HepG2 (cell line): ENCODE results near the gene ENO3. TPM values are rescaled to one million over a fixed set of nuclear protein-coding genes. Genes with fewer than 3 reads are reported as not detected.
A peak's percentile ranks its signal among the peaks of the same experiment; 100 is the strongest.

ENCODE experiments used
- ATAC-seq: fragments of 200-7000 bp; cut with Tn5 transposase; 3 replicates; pipeline ENCODE4 v1.9.1; 2020; ENCODE audit warnings: mild to moderate bottlenecking, moderate library complexity
- BruUV-seq: library from RNA; stranded (reverse); fragments of 400-500 nt; replicated peaks from 2 replicates; lab custom pipeline; 2021; lab: Mats Ljungman, UMichigan
- CTCF ChIA-PET: fragments of 300-600 bp; formaldehyde crosslinking; extraction: SDS; loops from one replicate; lab custom pipeline; 2021; ENCODE audit warnings: low total read pairs, inconsistent platforms, low intra/inter-chr PET ratio; lab: Yijun Ruan, JAX
- POLR2A ChIA-PET: fragments of 350-600 bp; sonication (Branson Sonifier 250); formaldehyde crosslinking; loops from one replicate; lab custom pipeline; 2020; ENCODE audit warnings: antibody characterized with exemption, inconsistent platforms; lab: Yijun Ruan, JAX
- DNase-seq: peaks from one replicate; pipeline ENCODE4 v3.0.0-alpha.2; 2015; ENCODE audit warnings: low spot score
- FAIRE-seq: peaks from 3 replicates; lab custom pipeline; 2011; peaks lifted over from hg19 to GRCh38; lab: Jason Lieb, UNC
- H2AFZ ChIP-seq: one replicate; pipeline ENCODE4 v1.6.1; 2011; ENCODE audit warnings: low read length, inconsistent platforms
- H3K27ac ChIP-seq: fragments of 300-600 bp; 3 replicates; pipeline ENCODE4 v1.8.0; 2011; ENCODE audit warnings: mixed run types, mild to moderate bottlenecking, mixed read lengths, low read length, inconsistent platforms; ENCODE audit not compliant: insufficient read depth; ENCODE audit errors: extremely low read length
- H3K27me3 ChIP-seq, 2 experiments: fragments of 200-600 bp in 1 of 2; 2 replicates in 1 of 2; 3 replicates in 1 of 2; pipeline versions ENCODE4 v1.6.0 to v1.8.0; 2011; ENCODE audit warnings: low read length in 2 of 2, mild to moderate bottlenecking in 2 of 2, moderate library complexity in 2 of 2, inconsistent platforms in 1 of 2; ENCODE audit not compliant: insufficient read depth in 2 of 2, control insufficient read depth in 1 of 2
- H3K36me3 ChIP-seq, 2 experiments: fragments of 200-600 bp in 1 of 2; replicated peaks in 1 of 2; 2 replicates in 1 of 2; 3 replicates in 1 of 2; pipeline versions ENCODE4 v1.5.1 to v1.8.0; 2011; ENCODE audit warnings: low read length in 2 of 2, inconsistent platforms in 1 of 2; ENCODE audit not compliant: insufficient read depth in 2 of 2, control insufficient read depth in 1 of 2
- H3K4me1 ChIP-seq: 2 replicates; pipeline ENCODE4 v1.5.1; 2012; ENCODE audit warnings: low read length, inconsistent platforms; ENCODE audit not compliant: insufficient read depth
- H3K4me2 ChIP-seq: 2 replicates; pipeline ENCODE4 v1.6.0; 2011; ENCODE audit warnings: low read depth, low read length, inconsistent platforms
- H3K4me3 ChIP-seq, 3 experiments: fragments of 200-600 bp in 1 of 3; sonication (generic), shearing (Covaris generic) in 1 of 3; replicated peaks in 1 of 3; 2 replicates each; pipeline ENCODE4 v1.5.1; 2011 to 2016; ENCODE audit warnings: low read length in 3 of 3, inconsistent platforms in 2 of 3, low read depth in 2 of 3, mild to moderate bottlenecking in 2 of 3, control low read depth in 1 of 3, mixed read lengths in 1 of 3; ENCODE audit not compliant: insufficient read depth in 1 of 3
- H3K79me2 ChIP-seq: one replicate; pipeline ENCODE4 v1.6.1; 2011; ENCODE audit warnings: low read length, inconsistent platforms; ENCODE audit not compliant: insufficient read depth
- H3K9ac ChIP-seq: 2 replicates; pipeline ENCODE4 v1.6.0; 2011; ENCODE audit warnings: mild to moderate bottlenecking, low read depth, low read length, inconsistent platforms; ENCODE audit not compliant: insufficient read depth
- H3K9me3 ChIP-seq: 2 replicates; pipeline ENCODE4 v1.5.1; 2012; ENCODE audit warnings: mild to moderate bottlenecking, low read length
- H4K20me1 ChIP-seq: 2 replicates; pipeline ENCODE4 v1.6.0; 2011; ENCODE audit warnings: inconsistent platforms, mild to moderate bottlenecking, low read length, moderate library complexity; ENCODE audit not compliant: insufficient read depth
- AGO1 ChIP-seq: fragments of 200-400 bp; formaldehyde crosslinking; IDR thresholded peaks from 2 replicates; pipeline ENCODE4 v1.6.1; 2017; ENCODE audit warnings: mild to moderate bottlenecking, low read depth, low read length, moderate library complexity; ENCODE audit not compliant: poor library complexity, severe bottlenecking
- GABPA ChIP-seq, 2 experiments: IDR thresholded peaks; 2 replicates each; pipeline ENCODE4 v1.6.1; 2011 to 2016; ENCODE audit warnings: low read depth in 2 of 2, low read length in 1 of 2, missing biosample characterization in 1 of 2, missing genetic modification characterization in 1 of 2
- HCFC1 ChIP-seq: fragments of 150-350 bp; IDR thresholded peaks from 2 replicates; pipeline ENCODE4 v1.6.1; 2014; ENCODE audit warnings: low read depth, low read length
- MAFK ChIP-seq, 2 experiments: IDR thresholded peaks in 1 of 2; conservative IDR thresholded peaks in 1 of 2; 2 replicates each; pipeline ENCODE4 v1.6.1; 2011; ENCODE audit warnings: improper control_type of control experiment in 2 of 2, low read length in 2 of 2
- MTA1 ChIP-seq: sonication (generic); formaldehyde crosslinking; IDR thresholded peaks from 2 replicates; pipeline ENCODE4 v1.4.0; 2020; ENCODE audit warnings: missing genetic modification reagents, mild to moderate bottlenecking, borderline replicate concordance
- MXD4 ChIP-seq: IDR thresholded peaks from 2 replicates; pipeline ENCODE4 v1.6.1; 2016; ENCODE audit warnings: mild to moderate bottlenecking, missing biosample characterization, missing genetic modification reagents
- RBM22 ChIP-seq: fragments of 200-400 bp; formaldehyde crosslinking; optimal IDR thresholded peaks from 2 replicates; pipeline ENCODE3; 2017; ENCODE audit warnings: mild to moderate bottlenecking, low read length, moderate library complexity
- TEAD3 ChIP-seq: optimal IDR thresholded peaks from 2 replicates; pipeline ENCODE3; 2016; ENCODE audit warnings: borderline replicate concordance
- THAP11 ChIP-seq: IDR thresholded peaks from 2 replicates; pipeline ENCODE4 v1.6.1; 2016; ENCODE audit warnings: missing biosample characterization, missing genetic modification reagents
- ZBTB3 ChIP-seq: sonication (generic); formaldehyde crosslinking; IDR thresholded peaks from 2 replicates; pipeline ENCODE4 v1.4.0; 2020; ENCODE audit warnings: low read depth, mild to moderate bottlenecking, moderate library complexity, missing genetic modification reagents, borderline replicate concordance
- ZNF781 ChIP-seq: sonication (generic); formaldehyde crosslinking; IDR thresholded peaks from 2 replicates; pipeline ENCODE4 v1.5.1; 2020; ENCODE audit warnings: borderline replicate concordance, mild to moderate bottlenecking, missing genetic modification reagents; ENCODE audit errors: not compliant biosample characterization
- WGBS: methylation state at CpG from one replicate; pipeline ENCODE4 v1.1.6; 2017; ENCODE audit warnings: low lambda C conversion rate; 5-methylcytosine and 5-hydroxymethylcytosine counted together
- in situ Hi-C: cut with HindIII; loops from 2 replicates; pipeline ENCODE4 v1.10.0; 2017; ENCODE audit warnings: low pct_unique_long_range_greater_than_20kb; ENCODE audit not compliant: extremely low pct_ligation_motif_present
- intact Hi-C: fragments of 100-400 bp; cut with micrococcal nuclease; formaldehyde crosslinking; loops from one replicate; pipeline ENCODE4 v1.10.0; 2022; ENCODE audit not compliant: unreplicated experiment
- polyA plus RNA-seq, 8 experiments: library from polyadenylated mRNA; depleted of rRNA in 3 of 8; stranded (reverse) in 7 of 8; unstranded in 1 of 8; fragments of >200 nt; fragmentation: Illumina TruSeq in 4 of 8; extraction: Trizol in 4 of 8; gene quantifications; 2 replicates each; pipeline versions ENCODE4 v1.2.1 to v1.2.3, GENCODE V29; 2011 to 2016; ENCODE audit warnings: low read depth in 4 of 8, missing spikeins in 1 of 8, mixed read lengths in 1 of 8; ENCODE audit not compliant: insufficient read depth in 1 of 8
- total RNA-seq, 5 experiments: library from RNA; depleted of rRNA; stranded (reverse); fragments of >200 nt; fragmentation: Illumina TruSeq; extraction: Trizol; gene quantifications; 2 replicates each; pipeline ENCODE4 v1.2.3, GENCODE V29; 2016; ENCODE audit warnings: low read depth in 1 of 5
- TF ChIP-seq, protein P1 (sequence below): IDR thresholded peaks from 2 replicates; pipeline ENCODE4 v1.4.0; 2020; ENCODE audit warnings: mild to moderate bottlenecking, missing genetic modification reagents
- TF ChIP-seq, protein P2 (sequence below): sonication (generic); formaldehyde crosslinking; IDR thresholded peaks from 2 replicates; pipeline ENCODE4 v1.4.0; 2020; ENCODE audit warnings: missing genetic modification reagents
- TF ChIP-seq, protein P3 (sequence below): sonication (generic); formaldehyde crosslinking; IDR thresholded peaks from 2 replicates; pipeline ENCODE4 v1.8.0; 2022; ENCODE audit warnings: mild to moderate bottlenecking, missing genetic modification reagents, moderate library complexity

The ENO3 gene
- total and polyA plus RNA-seq, 2 of the 13 experiments (the other 11 are each of a cell fraction or from before 2014, with no cell fraction given), result 59.8 to 69.8 TPM

DNA sequence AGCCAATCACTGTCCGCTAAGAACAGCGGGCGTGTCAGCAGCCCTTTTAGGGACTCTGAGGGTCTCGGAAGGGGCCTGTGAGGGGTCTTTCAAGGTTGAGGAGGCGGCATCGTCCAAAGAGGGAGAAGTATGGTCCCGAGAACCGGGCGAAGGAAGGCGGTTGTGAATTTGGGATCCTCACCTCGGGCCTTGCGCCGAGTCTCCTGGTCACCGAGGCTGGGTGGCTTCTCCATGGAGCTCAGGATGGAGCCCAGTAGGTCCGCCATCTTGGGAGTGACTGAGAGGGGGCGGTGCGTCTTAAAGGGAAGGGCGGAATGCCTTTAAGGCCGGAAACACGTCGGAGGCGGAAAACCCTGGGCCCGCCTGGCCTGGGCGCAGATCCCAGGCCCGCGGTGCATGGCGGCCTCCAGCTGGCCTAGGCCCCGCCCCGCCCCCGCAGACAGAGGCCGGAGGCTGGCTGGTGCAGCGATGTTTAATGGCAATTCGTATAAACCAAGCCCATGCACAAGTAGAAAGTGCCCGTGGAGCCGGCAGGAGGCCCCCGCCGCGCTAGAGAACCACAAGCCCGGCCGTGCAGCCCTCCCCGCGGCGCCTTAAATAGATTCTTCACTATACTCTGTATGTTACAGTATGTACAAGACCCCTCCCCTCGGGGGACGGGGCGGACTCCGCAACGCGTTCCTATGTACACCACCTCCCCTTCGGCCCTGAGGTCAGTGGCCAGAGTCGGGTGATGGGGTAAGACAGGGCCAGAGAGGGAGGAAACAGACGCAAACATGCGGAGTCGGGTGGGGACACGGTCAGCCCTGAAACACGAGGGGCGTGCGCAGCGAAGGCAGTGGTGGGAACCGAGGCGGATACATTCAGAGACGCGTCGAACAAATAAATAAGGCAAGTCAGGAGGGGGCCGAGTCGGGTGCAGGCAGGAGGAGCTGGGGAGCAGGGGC lies 16.9 kb downstream of the ENO3 start, which contains the start of gene SPAG7:
SPAG7 (minus strand) TSS at position 279 of the 947 bp plus-strand sequence; CDS start at position 266, 13 bp downstream.
- H3K4me1 ChIP-seq, result peaks cover 31% of the 10 kb centered on the region
- peak within 1 kb of the TSS; percentile 94 for H3K4me2 ChIP-seq
- H3K9me3 ChIP-seq, result no peaks in the 10 kb centered on the region
- peak; percentile 90 for DNase-seq
- peaks cover 27% of the 10 kb centered on the region for H3K79me2 ChIP-seq
- intact Hi-C loops, result loop anchor here (1.0 to 10.0 kb wide), 3 partner anchors 18 to 253 kb away; partner anchors contain the start of gene ARRB2
- FAIRE-seq, result peak; percentile 34
- POLR2A ChIA-PET, result interaction anchor here (0.9 to 10.5 kb wide), 27 partner anchors 8 to 391 kb away, joined by 3 to 273 read pairs (median 5); partner anchors contain the start of genes ARRB2, CAMTA2, ENO3 and INCA1
- peak within 1 kb of the TSS; percentile 92 for H3K27ac ChIP-seq
- H3K9ac ChIP-seq, result peak within 1 kb of the TSS; percentile 91
- H4K20me1 ChIP-seq, result no peaks in the 10 kb centered on the region
- peak within 1 kb of the TSS; percentile 72 to 88 (median 77) for H3K4me3 ChIP-seq
- peak; percentile 68 for ATAC-seq
- no peak within 1 kb of the TSS for H2AFZ ChIP-seq
- CTCF ChIA-PET, result no interaction called here
- in situ Hi-C loops, result no loop called here
- H3K36me3 ChIP-seq, result peaks cover 0 to 13% of the 10 kb centered on the region in 2 experiments; a peak in 3 of 5 replicates
- under 1% methylated on average over 37 of the region's 66 CpGs for WGBS
- BruUV-seq, result no TSS peak
- no peaks in the 10 kb centered on the region; a peak in 1 of 5 replicates for H3K27me3 ChIP-seq
- peak; percentile 57 for TF ChIP-seq GABPA (IDR thresholded peaks at IDR 0.05; ENCODE audit: low read depth, low read length)
- peak; percentile 66; the same call in 1 of the 2 replicates for TF ChIP-seq GABPA (CRISPR knock-in tag; IDR thresholded peaks at IDR 0.05; ENCODE audit: low read depth)
- TF ChIP-seq, protein P1, sequence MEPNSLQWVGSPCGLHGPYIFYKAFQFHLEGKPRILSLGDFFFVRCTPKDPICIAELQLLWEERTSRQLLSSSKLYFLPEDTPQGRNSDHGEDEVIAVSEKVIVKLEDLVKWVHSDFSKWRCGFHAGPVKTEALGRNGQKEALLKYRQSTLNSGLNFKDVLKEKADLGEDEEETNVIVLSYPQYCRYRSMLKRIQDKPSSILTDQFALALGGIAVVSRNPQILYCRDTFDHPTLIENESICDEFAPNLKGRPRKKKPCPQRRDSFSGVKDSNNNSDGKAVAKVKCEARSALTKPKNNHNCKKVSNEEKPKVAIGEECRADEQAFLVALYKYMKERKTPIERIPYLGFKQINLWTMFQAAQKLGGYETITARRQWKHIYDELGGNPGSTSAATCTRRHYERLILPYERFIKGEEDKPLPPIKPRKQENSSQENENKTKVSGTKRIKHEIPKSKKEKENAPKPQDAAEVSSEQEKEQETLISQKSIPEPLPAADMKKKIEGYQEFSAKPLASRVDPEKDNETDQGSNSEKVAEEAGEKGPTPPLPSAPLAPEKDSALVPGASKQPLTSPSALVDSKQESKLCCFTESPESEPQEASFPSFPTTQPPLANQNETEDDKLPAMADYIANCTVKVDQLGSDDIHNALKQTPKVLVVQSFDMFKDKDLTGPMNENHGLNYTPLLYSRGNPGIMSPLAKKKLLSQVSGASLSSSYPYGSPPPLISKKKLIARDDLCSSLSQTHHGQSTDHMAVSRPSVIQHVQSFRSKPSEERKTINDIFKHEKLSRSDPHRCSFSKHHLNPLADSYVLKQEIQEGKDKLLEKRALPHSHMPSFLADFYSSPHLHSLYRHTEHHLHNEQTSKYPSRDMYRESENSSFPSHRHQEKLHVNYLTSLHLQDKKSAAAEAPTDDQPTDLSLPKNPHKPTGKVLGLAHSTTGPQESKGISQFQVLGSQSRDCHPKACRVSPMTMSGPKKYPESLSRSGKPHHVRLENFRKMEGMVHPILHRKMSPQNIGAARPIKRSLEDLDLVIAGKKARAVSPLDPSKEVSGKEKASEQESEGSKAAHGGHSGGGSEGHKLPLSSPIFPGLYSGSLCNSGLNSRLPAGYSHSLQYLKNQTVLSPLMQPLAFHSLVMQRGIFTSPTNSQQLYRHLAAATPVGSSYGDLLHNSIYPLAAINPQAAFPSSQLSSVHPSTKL (CRISPR knock-in tag), result peak; percentile 52; the same call in 1 of the 2 replicates
- TF ChIP-seq TEAD3 (CRISPR knock-in tag), result peak; percentile 19
- TF ChIP-seq MAFK (conservative IDR thresholded peaks at IDR 0.05 in 1 of 2, IDR thresholded peaks at IDR 0.05 in 1 of 2; ENCODE audit: low read length in 2 of 2), result no peak
- no peak for TF ChIP-seq MTA1 (CRISPR knock-in tag)
- TF ChIP-seq THAP11 (CRISPR knock-in tag), result peak; percentile 73; the same call in 1 of the 2 replicates
- TF ChIP-seq RBM22, result peak; percentile 58
- TF ChIP-seq ZBTB3 (CRISPR knock-in tag), result no peak
- TF ChIP-seq HCFC1, result peak; percentile 34; the same call in 1 of the 2 replicates
- TF ChIP-seq ZNF781 (CRISPR knock-in tag), result no peak
- TF ChIP-seq, protein P2, sequence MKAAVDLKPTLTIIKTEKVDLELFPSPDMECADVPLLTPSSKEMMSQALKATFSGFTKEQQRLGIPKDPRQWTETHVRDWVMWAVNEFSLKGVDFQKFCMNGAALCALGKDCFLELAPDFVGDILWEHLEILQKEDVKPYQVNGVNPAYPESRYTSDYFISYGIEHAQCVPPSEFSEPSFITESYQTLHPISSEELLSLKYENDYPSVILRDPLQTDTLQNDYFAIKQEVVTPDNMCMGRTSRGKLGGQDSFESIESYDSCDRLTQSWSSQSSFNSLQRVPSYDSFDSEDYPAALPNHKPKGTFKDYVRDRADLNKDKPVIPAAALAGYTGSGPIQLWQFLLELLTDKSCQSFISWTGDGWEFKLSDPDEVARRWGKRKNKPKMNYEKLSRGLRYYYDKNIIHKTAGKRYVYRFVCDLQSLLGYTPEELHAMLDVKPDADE, result no peak
- TF ChIP-seq, protein P3, sequence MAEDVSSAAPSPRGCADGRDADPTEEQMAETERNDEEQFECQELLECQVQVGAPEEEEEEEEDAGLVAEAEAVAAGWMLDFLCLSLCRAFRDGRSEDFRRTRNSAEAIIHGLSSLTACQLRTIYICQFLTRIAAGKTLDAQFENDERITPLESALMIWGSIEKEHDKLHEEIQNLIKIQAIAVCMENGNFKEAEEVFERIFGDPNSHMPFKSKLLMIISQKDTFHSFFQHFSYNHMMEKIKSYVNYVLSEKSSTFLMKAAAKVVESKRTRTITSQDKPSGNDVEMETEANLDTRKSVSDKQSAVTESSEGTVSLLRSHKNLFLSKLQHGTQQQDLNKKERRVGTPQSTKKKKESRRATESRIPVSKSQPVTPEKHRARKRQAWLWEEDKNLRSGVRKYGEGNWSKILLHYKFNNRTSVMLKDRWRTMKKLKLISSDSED, result peak; percentile 79; the same call in 1 of the 2 replicates
- peak; percentile 83 for TF ChIP-seq AGO1
- TF ChIP-seq MXD4 (CRISPR knock-in tag), result no peak
